ENCODE results near the gene THG1L.

THG1L gene

GRCh38 chr5:157764531-157764930, 33.3 kb downstream of the THG1L start:
- no peak for ATAC-seq
- TF ChIP-seq RARB (CRISPR knock-in tag; IDR thresholded peaks at IDR 0.05) (no peak), ZNF70 (CRISPR knock-in tag; IDR thresholded peaks at IDR 0.05) (no peak)

- no peak for TF ChIP-seq CSRNP3 (CRISPR knock-in tag; IDR thresholded peaks at IDR 0.05)
- TF ChIP-seq ARNTL (CRISPR knock-in tag; IDR thresholded peaks at IDR 0.05; ENCODE audit: borderline replicate concordance, low read depth): no peak
- TF ChIP-seq CSDC2 (CRISPR knock-in tag; IDR thresholded peaks at IDR 0.05): no peak
- no peak for TF ChIP-seq ZFP30 (CRISPR knock-in tag; IDR thresholded peaks at IDR 0.05)
- no peak for TF ChIP-seq PATZ1 (CRISPR knock-in tag; IDR thresholded peaks at IDR 0.05; ENCODE audit: borderline replicate concordance)
- TF ChIP-seq, protein P1, sequence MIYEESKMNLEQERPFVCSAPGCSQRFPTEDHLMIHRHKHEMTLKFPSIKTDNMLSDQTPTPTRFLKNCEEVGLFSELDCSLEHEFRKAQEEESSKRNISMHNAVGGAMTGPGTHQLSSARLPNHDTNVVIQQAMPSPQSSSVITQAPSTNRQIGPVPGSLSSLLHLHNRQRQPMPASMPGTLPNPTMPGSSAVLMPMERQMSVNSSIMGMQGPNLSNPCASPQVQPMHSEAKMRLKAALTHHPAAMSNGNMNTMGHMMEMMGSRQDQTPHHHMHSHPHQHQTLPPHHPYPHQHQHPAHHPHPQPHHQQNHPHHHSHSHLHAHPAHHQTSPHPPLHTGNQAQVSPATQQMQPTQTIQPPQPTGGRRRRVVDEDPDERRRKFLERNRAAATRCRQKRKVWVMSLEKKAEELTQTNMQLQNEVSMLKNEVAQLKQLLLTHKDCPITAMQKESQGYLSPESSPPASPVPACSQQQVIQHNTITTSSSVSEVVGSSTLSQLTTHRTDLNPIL (CRISPR knock-in tag; IDR thresholded peaks at IDR 0.05; ENCODE audit: low read depth): no peak
- ATAC-seq: no peak
Measured at GRCh38 chr5:157766442-157766841, 35.2 kb downstream of the THG1L start.

GRCh38 chr5:157766902-157767301, 35.7 kb downstream of the THG1L start:
- TF ChIP-seq ZFP3 (CRISPR knock-in tag; IDR thresholded peaks at IDR 0.05) (no peak), RARB (CRISPR knock-in tag; IDR thresholded peaks at IDR 0.05) (no peak), PPARA (CRISPR knock-in tag; IDR thresholded peaks at IDR 0.05; ENCODE audit: borderline replicate concordance) (no peak), ZNF8 (CRISPR knock-in tag; IDR thresholded peaks at IDR 0.05) (no peak), ZFP30 (CRISPR knock-in tag; IDR thresholded peaks at IDR 0.05) (no peak), TSHZ2 (CRISPR knock-in tag; IDR thresholded peaks at IDR 0.05) (no peak), GLIS3 (CRISPR knock-in tag; IDR thresholded peaks at IDR 0.05) (no peak), ISL1 (CRISPR knock-in tag; IDR thresholded peaks at IDR 0.05) (no peak), ZC3H10 (CRISPR knock-in tag; IDR thresholded peaks at IDR 0.05) (no peak)
- TF ChIP-seq, protein P1 (CRISPR knock-in tag; IDR thresholded peaks at IDR 0.05; ENCODE audit: low read depth): no peak
- TF ChIP-seq, protein P2, sequence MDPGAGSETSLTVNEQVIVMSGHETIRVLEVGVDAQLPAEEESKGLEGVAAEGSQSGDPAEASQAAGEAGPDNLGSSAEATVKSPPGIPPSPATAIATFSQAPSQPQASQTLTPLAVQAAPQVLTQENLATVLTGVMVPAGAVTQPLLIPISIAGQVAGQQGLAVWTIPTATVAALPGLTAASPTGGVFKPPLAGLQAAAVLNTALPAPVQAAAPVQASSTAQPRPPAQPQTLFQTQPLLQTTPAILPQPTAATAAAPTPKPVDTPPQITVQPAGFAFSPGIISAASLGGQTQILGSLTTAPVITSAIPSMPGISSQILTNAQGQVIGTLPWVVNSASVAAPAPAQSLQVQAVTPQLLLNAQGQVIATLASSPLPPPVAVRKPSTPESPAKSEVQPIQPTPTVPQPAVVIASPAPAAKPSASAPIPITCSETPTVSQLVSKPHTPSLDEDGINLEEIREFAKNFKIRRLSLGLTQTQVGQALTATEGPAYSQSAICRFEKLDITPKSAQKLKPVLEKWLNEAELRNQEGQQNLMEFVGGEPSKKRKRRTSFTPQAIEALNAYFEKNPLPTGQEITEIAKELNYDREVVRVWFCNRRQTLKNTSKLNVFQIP (CRISPR knock-in tag; IDR thresholded peaks at IDR 0.05; ENCODE audit: borderline replicate concordance, low read depth): no peak
- no peak for ATAC-seq

- ATAC-seq: no peak
- TF ChIP-seq TOX (CRISPR knock-in tag; IDR thresholded peaks at IDR 0.05; ENCODE audit: borderline replicate concordance) (no peak), TCF4 (CRISPR knock-in tag; IDR thresholded peaks at IDR 0.05; ENCODE audit: borderline replicate concordance) (no peak), ZNF70 (CRISPR knock-in tag; IDR thresholded peaks at IDR 0.05) (no peak), GLIS3 (CRISPR knock-in tag; IDR thresholded peaks at IDR 0.05) (no peak), PPARA (CRISPR knock-in tag; IDR thresholded peaks at IDR 0.05; ENCODE audit: borderline replicate concordance) (no peak), RARB (CRISPR knock-in tag; IDR thresholded peaks at IDR 0.05) (no peak), ZFP30 (CRISPR knock-in tag; IDR thresholded peaks at IDR 0.05) (no peak), CSRNP3 (CRISPR knock-in tag; IDR thresholded peaks at IDR 0.05) (no peak), BACH2 (CRISPR knock-in tag; IDR thresholded peaks at IDR 0.05; ENCODE audit: borderline replicate concordance) (no peak), OSR1 (CRISPR knock-in tag; IDR thresholded peaks at IDR 0.05) (no peak), CSDC2 (CRISPR knock-in tag; IDR thresholded peaks at IDR 0.05) (no peak), ZFP3 (CRISPR knock-in tag; IDR thresholded peaks at IDR 0.05) (no peak), ZNF565 (CRISPR knock-in tag; conservative IDR thresholded peaks at IDR 0.05; ENCODE audit: low read depth) (no peak)
- TF ChIP-seq, protein P1 (CRISPR knock-in tag; IDR thresholded peaks at IDR 0.05; ENCODE audit: low read depth): no peak
Measured at GRCh38 chr5:157767689-157768088, 36.5 kb downstream of the THG1L start.
